AG10803 (cell line): ENCODE data around the gene TYMP.

Experiments
- DNase-seq: peaks from one replicate; pipeline ENCODE4 v3.0.0; 2010; ENCODE audit warnings: low read depth
- H3K4me3 ChIP-seq: 2 replicates; pipeline ENCODE4 v1.5.1; 2011; ENCODE audit warnings: mild to moderate bottlenecking, low read length, control low read depth
- TF ChIP-seq, protein P1 (sequence below): conservative IDR thresholded peaks from 2 replicates; pipeline ENCODE4 v1.5.1; 2011; ENCODE audit warnings: mild to moderate bottlenecking, low read length, control low read depth, inconsistent platforms

TYMP gene

DNA sequence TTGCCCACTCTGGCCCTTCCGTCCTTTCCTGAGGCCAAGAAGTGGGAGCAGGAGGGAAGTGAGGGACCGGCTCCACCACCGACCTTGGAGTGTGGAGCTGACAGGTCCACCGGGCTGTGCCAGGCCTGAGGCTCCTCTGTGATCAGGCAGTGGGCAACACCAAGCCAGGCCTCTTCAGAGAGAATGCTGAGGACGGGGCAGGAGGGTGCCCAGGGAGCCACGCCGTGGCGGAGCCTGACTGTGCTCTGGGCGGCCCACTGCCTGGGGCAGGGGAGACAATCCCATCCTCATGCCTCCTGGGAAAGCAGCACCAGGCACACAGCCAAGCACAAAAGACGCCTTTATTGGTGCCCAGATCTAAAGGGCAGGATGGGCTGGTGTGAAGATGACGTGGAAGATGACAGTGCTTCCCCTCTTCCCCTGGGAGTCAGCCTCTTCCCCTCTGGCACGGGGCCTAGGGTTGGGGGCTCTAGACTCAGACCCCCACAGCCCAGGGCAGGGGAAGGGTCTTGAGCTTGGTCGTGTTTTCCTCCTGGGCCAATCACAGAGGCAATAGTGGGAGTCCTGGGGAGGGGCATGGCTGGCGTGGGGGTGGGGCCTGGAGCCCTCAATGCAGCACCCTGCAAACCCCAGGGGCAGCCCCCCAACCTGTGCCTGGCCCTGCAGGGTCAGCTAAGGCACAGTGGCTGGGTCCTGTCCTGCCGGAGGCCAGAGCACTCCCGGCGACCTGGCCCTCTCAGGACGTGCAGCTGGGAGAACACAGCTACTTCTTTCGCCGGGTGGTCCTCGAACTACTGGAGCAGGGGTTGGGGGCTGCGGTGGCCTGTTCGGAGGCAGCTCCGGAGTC lies 27.0 kb downstream of the TYMP start:
- H3K4me3 ChIP-seq: no peak overlapping the region
- no peak for DNase-seq
- TF ChIP-seq, protein P1, sequence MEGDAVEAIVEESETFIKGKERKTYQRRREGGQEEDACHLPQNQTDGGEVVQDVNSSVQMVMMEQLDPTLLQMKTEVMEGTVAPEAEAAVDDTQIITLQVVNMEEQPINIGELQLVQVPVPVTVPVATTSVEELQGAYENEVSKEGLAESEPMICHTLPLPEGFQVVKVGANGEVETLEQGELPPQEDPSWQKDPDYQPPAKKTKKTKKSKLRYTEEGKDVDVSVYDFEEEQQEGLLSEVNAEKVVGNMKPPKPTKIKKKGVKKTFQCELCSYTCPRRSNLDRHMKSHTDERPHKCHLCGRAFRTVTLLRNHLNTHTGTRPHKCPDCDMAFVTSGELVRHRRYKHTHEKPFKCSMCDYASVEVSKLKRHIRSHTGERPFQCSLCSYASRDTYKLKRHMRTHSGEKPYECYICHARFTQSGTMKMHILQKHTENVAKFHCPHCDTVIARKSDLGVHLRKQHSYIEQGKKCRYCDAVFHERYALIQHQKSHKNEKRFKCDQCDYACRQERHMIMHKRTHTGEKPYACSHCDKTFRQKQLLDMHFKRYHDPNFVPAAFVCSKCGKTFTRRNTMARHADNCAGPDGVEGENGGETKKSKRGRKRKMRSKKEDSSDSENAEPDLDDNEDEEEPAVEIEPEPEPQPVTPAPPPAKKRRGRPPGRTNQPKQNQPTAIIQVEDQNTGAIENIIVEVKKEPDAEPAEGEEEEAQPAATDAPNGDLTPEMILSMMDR: no peak

GRCh38 chr22:50502096-50502495 lies 27.7 kb downstream of the TYMP start:
- TF ChIP-seq, protein P1: no peak
- DNase-seq: no peak

GRCh38 chr22:50500452-50500851 lies 29.4 kb downstream of the TYMP start:
- no peak for DNase-seq
- TF ChIP-seq, protein P1: no peak
- H3K4me3 ChIP-seq: no peak overlapping the region

More at GRCh38 chr22:50502096-50502495, 27.7 kb downstream of the TYMP start:
- H3K4me3 ChIP-seq: no peak overlapping the region

- no peak overlapping the region for H3K4me3 ChIP-seq
- DNase-seq: peak; percentile 40
- TF ChIP-seq, protein P1: peak; percentile 67
Observed at GRCh38 chr22:50498322-50498890, 31.4 kb downstream of the TYMP start.

DNA sequence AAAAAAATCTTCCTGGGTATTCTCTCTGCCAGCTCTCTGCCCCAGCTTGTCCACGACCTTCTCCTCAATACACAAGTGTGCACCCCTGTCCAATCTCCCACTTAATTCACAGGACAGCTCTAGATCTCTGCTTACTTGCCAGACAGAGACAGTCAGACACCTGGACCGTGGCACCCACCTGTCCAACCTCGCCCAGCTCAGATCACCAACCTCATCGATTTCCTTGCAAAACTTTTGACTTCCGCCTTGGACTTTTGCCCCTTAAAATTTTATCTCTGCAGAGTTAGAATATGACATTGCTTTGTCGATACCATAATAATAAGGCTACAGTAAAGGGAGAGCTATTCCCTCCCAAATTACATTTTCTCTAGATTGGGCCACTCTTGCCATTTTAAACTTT lies 32.7 kb downstream of the TYMP start:
- H3K4me3 ChIP-seq: no peak overlapping the region
- no peak for DNase-seq
- TF ChIP-seq, protein P1: no peak

DNA sequence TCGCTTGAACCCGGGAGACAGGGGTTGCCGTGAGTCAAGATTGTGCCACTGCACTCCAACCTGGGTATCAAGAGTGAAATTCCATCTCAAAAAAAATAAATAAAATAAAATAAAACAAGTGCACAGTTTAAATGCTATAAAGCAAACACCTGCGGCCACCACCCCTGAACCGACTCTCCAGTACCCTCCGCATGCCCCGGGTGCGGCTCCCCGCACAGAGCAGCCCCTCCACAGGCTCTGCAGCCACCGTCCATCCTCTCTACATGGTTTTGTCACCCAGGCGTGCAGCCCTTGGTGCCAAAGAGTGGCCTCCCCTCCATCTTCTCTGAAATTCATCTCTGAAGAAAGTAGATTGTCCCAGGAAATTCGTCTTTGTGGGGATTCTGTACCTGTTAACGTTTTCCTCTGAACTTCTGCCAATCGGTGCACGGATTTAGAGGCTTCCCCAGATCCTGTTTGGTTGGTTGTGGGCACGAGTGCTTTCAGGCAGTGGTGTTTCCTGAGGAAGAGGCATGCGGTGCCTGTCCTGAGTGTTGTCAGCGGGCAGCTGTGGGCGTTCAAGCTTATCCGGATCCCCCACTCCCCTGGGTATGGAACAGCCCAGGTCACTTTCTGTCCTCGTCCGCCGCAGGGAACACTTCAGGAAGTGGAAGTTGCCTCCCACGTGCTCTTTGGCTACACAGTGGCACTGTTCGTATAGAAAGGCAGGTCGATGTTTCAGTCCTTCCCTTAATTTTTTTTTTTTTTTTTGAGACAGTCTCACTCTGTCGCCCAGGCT lies 39.1 kb downstream of the TYMP start:
- H3K4me3 ChIP-seq: no peak overlapping the region
- TF ChIP-seq, protein P1: no peak
- DNase-seq: no peak
